Measurements from ENCODE around the gene TKT. TPM values are rescaled to one million over a fixed set of nuclear protein-coding genes. Genes with fewer than 3 reads are reported as not detected.

TKT gene
- total and polyA plus RNA-seq, 2 experiments from 2014 or later, result 584 to 1,411 TPM

GRCh38 chr3:53282581-53282980 lies 26.8 kb upstream of the TKT start:
- Mint-ChIP-seq H3K4me1 (peaks cover 42% of the 10 kb centered on the region), H3K36me3 (ENCODE audit: low read depth) (peaks cover 17% of the 10 kb centered on the region; the same call in 1 of the 3 replicates), H3K9me3 (no peaks in the 10 kb centered on the region), H3K27ac (no peak overlapping the region), H3K4me3 (no peak overlapping the region), H3K27me3 (ENCODE audit: insufficient read depth, low read depth, poor library complexity) (peaks cover 8% of the 10 kb centered on the region)
- no peak overlapping the region for H3K4me2 ChIP-seq
- H3K79me2 ChIP-seq (replicated peaks; ENCODE audit: insufficient read depth), result peaks cover 6% of the 10 kb centered on the region; the same call in 1 of the 2 replicates
- H3K9me2 ChIP-seq (ENCODE audit: insufficient read depth), result no peaks in the 10 kb centered on the region
- H3K27me3 ChIP-seq (ENCODE audit: insufficient read depth), result no peaks in the 10 kb centered on the region
- peaks cover 27% of the 10 kb centered on the region for H3K4me1 ChIP-seq (ENCODE audit: insufficient read depth)
- no peak overlapping the region for H3K4me3 ChIP-seq
- no peak for DNase-seq (ENCODE audit: low spot score)
- TF ChIP-seq EZH2phosphoT487 (IDR thresholded peaks at IDR 0.05; ENCODE audit: unreplicated experiment) (no peak), ETS1 (IDR thresholded peaks at IDR 0.05) (no peak), EZH2 (IDR thresholded peaks at IDR 0.05; ENCODE audit: low read depth, unreplicated experiment) (no peak), NANOG (IDR thresholded peaks at IDR 0.05; ENCODE audit: borderline replicate concordance) (no peak), CREB1 (CRISPR knock-in tag; IDR thresholded peaks at IDR 0.05; ENCODE audit: low read depth) (no peak), CTCF (conservative IDR thresholded peaks at IDR 0.05; ENCODE audit: low read depth in 2 of 2) (no peak), ZNF114 (CRISPR knock-in tag; IDR thresholded peaks at IDR 0.05) (no peak)
- TF ChIP-seq, protein P1, sequence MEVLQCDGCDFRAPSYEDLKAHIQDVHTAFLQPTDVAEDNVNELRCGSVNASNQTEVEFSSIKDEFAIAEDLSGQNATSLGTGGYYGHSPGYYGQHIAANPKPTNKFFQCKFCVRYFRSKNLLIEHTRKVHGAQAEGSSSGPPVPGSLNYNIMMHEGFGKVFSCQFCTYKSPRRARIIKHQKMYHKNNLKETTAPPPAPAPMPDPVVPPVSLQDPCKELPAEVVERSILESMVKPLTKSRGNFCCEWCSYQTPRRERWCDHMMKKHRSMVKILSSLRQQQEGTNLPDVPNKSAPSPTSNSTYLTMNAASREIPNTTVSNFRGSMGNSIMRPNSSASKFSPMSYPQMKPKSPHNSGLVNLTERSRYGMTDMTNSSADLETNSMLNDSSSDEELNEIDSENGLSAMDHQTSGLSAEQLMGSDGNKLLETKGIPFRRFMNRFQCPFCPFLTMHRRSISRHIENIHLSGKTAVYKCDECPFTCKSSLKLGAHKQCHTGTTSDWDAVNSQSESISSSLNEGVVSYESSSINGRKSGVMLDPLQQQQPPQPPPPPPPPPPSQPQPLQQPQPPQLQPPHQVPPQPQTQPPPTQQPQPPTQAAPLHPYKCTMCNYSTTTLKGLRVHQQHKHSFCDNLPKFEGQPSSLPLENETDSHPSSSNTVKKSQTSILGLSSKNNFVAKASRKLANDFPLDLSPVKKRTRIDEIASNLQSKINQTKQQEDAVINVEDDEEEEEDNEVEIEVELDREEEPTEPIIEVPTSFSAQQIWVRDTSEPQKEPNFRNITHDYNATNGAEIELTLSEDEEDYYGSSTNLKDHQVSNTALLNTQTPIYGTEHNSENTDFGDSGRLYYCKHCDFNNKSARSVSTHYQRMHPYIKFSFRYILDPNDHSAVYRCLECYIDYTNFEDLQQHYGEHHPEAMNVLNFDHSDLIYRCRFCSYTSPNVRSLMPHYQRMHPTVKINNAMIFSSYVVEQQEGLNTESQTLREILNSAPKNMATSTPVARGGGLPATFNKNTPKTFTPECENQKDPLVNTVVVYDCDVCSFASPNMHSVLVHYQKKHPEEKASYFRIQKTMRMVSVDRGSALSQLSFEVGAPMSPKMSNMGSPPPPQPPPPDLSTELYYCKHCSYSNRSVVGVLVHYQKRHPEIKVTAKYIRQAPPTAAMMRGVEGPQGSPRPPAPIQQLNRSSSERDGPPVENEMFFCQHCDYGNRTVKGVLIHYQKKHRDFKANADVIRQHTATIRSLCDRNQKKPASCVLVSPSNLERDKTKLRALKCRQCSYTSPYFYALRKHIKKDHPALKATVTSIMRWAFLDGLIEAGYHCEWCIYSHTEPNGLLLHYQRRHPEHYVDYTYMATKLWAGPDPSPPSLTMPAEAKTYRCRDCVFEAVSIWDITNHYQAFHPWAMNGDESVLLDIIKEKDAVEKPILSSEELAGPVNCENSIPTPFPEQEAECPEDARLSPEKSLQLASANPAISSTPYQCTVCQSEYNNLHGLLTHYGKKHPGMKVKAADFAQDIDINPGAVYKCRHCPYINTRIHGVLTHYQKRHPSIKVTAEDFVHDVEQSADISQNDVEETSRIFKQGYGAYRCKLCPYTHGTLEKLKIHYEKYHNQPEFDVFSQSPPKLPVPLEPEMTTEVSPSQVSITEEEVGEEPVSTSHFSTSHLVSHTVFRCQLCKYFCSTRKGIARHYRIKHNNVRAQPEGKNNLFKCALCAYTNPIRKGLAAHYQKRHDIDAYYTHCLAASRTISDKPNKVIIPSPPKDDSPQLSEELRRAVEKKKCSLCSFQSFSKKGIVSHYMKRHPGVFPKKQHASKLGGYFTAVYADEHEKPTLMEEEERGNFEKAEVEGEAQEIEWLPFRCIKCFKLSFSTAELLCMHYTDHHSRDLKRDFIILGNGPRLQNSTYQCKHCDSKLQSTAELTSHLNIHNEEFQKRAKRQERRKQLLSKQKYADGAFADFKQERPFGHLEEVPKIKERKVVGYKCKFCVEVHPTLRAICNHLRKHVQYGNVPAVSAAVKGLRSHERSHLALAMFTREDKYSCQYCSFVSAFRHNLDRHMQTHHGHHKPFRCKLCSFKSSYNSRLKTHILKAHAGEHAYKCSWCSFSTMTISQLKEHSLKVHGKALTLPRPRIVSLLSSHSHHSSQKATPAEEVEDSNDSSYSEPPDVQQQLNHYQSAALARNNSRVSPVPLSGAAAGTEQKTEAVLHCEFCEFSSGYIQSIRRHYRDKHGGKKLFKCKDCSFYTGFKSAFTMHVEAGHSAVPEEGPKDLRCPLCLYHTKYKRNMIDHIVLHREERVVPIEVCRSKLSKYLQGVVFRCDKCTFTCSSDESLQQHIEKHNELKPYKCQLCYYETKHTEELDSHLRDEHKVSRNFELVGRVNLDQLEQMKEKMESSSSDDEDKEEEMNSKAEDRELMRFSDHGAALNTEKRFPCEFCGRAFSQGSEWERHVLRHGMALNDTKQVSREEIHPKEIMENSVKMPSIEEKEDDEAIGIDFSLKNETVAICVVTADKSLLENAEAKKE (CRISPR knock-in tag; IDR thresholded peaks at IDR 0.05), result no peak
- TF ChIP-seq, protein P2, sequence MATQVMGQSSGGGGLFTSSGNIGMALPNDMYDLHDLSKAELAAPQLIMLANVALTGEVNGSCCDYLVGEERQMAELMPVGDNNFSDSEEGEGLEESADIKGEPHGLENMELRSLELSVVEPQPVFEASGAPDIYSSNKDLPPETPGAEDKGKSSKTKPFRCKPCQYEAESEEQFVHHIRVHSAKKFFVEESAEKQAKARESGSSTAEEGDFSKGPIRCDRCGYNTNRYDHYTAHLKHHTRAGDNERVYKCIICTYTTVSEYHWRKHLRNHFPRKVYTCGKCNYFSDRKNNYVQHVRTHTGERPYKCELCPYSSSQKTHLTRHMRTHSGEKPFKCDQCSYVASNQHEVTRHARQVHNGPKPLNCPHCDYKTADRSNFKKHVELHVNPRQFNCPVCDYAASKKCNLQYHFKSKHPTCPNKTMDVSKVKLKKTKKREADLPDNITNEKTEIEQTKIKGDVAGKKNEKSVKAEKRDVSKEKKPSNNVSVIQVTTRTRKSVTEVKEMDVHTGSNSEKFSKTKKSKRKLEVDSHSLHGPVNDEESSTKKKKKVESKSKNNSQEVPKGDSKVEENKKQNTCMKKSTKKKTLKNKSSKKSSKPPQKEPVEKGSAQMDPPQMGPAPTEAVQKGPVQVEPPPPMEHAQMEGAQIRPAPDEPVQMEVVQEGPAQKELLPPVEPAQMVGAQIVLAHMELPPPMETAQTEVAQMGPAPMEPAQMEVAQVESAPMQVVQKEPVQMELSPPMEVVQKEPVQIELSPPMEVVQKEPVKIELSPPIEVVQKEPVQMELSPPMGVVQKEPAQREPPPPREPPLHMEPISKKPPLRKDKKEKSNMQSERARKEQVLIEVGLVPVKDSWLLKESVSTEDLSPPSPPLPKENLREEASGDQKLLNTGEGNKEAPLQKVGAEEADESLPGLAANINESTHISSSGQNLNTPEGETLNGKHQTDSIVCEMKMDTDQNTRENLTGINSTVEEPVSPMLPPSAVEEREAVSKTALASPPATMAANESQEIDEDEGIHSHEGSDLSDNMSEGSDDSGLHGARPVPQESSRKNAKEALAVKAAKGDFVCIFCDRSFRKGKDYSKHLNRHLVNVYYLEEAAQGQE (IDR thresholded peaks at IDR 0.05; ENCODE audit: unreplicated experiment), result no peak
- H3K36me3 ChIP-seq (ENCODE audit: insufficient read depth), result no peaks in the 10 kb centered on the region
- no peaks in the 10 kb centered on the region for H4K20me1 ChIP-seq (replicated peaks; ENCODE audit: insufficient read depth)
- 0 out of 2 replicates have a peak, but pooled peaks cover 2% of the 10 kb centered on the region for H3F3A ChIP-seq (replicated peaks; ENCODE audit: low read depth)
- no peak overlapping the region for H2AFZ ChIP-seq
- no peak for ATAC-seq
- H3K27ac ChIP-seq (ENCODE audit: low read depth), result no peak overlapping the region
